ENCODE results near the gene PDE7B. TPM values are rescaled to one million over a fixed set of nuclear protein-coding genes. Genes with fewer than 3 reads are reported as not detected.

The PDE7B gene
- total RNA-seq, 1 experiment from 2014 or later = not detected

- Mint-ChIP-seq H3K4me3 (no peak overlapping the region), H3K36me3 (no peaks in the 10 kb centered on the region), H3K4me1 (peaks cover 5% of the 10 kb centered on the region), H3K27ac (no peak overlapping the region), H3K27me3 (ENCODE audit: low read depth) (no peaks in the 10 kb centered on the region), H3K9me3 (no peaks in the 10 kb centered on the region)
- CTCF ChIA-PET = no interaction called here
- TF ChIP-seq CTCF (IDR thresholded peaks at IDR 0.05) (no peak), E2F4 (CRISPR knock-in tag; IDR thresholded peaks at IDR 0.05; ENCODE audit: borderline replicate concordance, low read depth) (no peak), ATF2 (CRISPR knock-in tag; IDR thresholded peaks at IDR 0.05; ENCODE audit: borderline replicate concordance, low read depth) (no peak), CREB1 (CRISPR knock-in tag; IDR thresholded peaks at IDR 0.05) (no peak), ZBTB43 (CRISPR knock-in tag; IDR thresholded peaks at IDR 0.05) (no peak), ZSCAN18 (CRISPR knock-in tag; IDR thresholded peaks at IDR 0.05) (no peak), FOXK1 (CRISPR knock-in tag; IDR thresholded peaks at IDR 0.05) (no peak), NFYB (CRISPR knock-in tag; conservative IDR thresholded peaks at IDR 0.05; ENCODE audit: low read depth) (no peak), ZNF263 (CRISPR knock-in tag; IDR thresholded peaks at IDR 0.05; ENCODE audit: low read depth) (no peak), CREM (CRISPR knock-in tag; IDR thresholded peaks at IDR 0.05) (no peak), ZBTB21 (CRISPR knock-in tag; IDR thresholded peaks at IDR 0.05; ENCODE audit: borderline replicate concordance) (no peak), ZNF425 (CRISPR knock-in tag; conservative IDR thresholded peaks at IDR 0.05) (no peak), RORB (CRISPR knock-in tag; IDR thresholded peaks at IDR 0.05) (no peak), USF1 (CRISPR knock-in tag; IDR thresholded peaks at IDR 0.05) (no peak)
- DNase-seq (ENCODE audit: low spot score) (no peak), ATAC-seq (no peak)
- POLR2A ChIA-PET = no interaction called here
Measured at GRCh38 chr6:136178749-136179148, 327.2 kb downstream of the PDE7B start.

Measured in WTC11 (cell line).